ENCODE data around the gene AK9.
A peak's percentile ranks its signal among the peaks of the same experiment; 100 is the strongest.
"Not testable (repeated sequence)": the region's sequence is repeated elsewhere in the genome, so short reads cannot be mapped to it uniquely, and the experiment has no call there.

The AK9 gene

DNA sequence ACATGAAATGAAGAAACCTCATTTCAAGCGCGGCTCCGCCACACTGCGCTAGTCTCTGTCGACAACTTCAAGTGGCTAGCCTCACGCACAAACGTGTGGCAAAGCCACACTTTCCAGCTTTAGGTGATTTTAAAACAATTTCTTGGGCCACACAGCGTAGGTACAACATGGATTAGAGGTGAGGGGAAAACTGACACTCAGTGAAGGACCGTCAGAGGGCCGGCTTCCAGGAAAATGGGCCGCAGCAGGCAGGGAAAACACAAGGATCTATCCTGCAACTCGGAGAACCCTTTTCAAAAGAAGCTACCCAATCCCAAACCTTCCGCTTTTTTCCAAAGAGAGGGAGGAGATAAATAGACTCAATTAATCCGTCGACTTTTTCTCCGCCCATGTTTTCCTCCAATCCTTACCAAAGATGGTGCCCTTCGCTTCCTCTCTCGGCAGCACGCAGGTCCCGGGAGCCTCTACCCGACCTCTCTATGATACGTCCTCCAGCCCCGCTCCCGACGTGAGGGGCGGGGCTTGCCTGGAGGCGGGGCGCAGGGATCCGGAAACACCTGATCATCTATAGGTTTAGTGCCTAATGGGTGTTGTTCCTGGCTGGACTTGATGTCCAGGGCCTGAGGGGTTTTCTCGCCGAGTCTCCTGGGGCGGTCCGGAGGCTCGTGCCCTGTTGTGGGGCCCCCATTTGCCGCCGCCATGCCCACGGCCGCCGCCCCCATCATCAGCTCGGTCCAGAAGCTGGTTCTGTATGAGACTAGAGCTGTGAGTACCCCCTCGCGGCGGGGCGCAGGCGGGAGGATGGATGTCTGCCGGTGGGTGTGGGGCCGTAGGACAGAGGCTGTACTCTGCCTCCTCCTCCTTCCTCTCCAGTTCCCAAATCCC, at the start of gene AK9, which contains the start of gene FIG4:
Gene AK9, minus strand, starts transcription at position 466 of the 885 bp plus-strand sequence. CDS start 15,457 bp downstream, outside the sequence.
Gene FIG4, plus strand, starts transcription at position 560 of the 885 bp plus-strand sequence. Its CDS starts 140 bp downstream, at position 700.
- peak; percentile 74 to 79 for DNase-seq (ENCODE audit: low read depth in 2 of 2)

DNA sequence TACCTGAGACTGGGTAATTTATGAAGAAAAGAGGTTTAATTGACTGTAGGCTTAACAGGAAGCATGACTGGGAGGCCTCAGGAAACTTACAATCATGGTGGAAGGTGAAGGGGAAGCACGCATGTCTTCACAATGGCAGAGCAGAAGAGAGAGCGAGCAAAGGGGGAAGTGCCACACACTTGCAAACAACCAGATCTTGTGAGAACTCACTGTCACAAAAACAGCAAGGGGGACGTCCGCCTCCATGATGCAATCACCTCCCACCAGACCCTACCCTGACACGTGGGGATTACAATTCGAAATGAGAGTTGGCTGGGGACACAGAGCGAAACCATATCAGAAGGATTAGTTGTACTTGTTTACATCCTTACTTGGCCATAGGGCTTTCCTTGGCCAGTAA, 49.8 kb upstream of the AK9 start:
- DNase-seq (ENCODE audit: low read depth in 2 of 2), result no peak

GRCh38 chr6:109739686-109740085, 48.7 kb upstream of the AK9 start:
- DNase-seq (ENCODE audit: low read depth in 2 of 2), result no peak

DNA sequence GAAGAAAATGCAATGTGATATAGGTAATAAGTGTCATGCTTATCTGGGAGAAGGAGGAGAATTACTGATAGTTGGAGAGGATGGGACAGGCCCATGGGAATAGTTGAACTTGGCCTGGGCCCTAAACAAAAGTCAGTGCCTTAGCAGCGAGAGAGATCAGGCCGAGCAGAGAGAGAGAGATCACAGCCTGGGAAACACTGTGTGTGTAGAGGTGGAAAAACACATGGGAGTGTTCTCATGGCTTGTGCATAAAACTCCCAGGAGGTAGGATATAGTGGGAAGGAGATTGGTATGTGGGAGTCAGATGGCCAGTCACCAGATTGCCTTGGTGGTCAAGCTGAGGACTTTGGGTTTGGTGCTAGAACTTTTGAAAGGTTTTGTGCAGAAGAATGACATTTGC, 47.7 kb upstream of the AK9 start:
- no peak for DNase-seq (ENCODE audit: low read depth in 2 of 2)

GRCh38 chr6:109738255-109738654, 47.3 kb upstream of the AK9 start:
- peak; percentile 55 to 56 for DNase-seq (ENCODE audit: low read depth in 2 of 2)

- no peak for DNase-seq (ENCODE audit: low read depth in 2 of 2)
Observed at GRCh38 chr6:109736273-109737025, 45.4 kb upstream of the AK9 start.

DNA sequence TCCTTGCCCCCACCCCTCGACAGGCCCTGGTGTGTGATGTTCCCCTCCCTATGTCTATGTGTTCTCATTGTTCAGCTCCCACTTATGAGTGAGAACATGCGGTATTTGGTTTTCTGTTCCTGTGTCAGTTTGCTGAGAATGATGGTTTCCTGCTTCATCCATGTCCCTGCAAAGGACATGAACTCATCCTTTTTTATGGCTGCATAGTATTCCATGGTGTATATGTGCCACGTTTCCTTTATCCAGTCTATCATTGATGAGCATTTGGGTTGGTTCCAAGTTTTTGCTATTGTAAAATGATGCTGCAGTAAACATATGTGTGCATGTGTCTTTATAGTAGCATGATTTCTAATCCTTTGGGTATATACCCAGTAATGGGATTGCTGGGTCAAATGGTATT, 34.2 kb upstream of the AK9 start:
- not testable (repeated sequence) for DNase-seq (ENCODE audit: low read depth in 2 of 2)

- DNase-seq (ENCODE audit: low read depth in 2 of 2), result no peak
Observed at GRCh38 chr6:109722564-109723254, 31.7 kb upstream of the AK9 start.

DNA sequence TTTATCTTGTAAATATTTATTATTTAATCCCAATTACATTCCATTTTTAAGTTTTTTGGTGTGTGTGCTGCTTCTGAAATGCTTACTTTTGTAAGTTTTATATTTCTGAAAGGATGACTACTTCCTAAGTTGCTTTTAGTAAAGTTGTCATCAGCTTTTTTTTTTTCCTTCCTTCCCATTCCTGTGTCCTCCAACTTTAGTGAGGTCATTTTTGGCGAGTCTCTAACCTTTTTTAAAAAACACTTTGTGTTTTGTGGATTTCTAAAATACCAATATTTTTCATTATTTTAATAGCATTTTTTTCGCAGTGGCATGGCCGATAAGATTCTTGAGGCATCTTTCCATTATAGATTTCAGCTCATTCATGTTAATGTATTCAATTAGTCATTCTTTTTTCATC, 31.0 kb upstream of the AK9 start:
- no peak for DNase-seq (ENCODE audit: low read depth in 2 of 2)

DNA sequence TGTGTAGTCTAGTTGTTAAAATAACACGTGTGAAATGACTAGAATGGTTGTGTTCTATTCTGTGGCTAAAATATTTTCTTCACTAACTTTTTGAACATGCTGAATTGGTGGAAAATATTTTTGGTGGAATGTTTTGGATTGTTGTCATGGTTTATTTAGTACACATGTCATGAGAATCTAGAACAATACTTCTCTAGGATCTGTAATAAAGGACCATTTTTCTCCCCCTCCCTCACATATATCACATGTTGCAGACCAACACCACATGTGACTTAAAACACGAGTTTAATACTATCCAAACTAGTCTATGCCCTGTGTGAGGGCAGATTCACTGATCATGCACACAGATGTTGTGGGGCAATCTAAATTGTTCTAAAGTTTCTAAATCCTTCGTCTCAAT, 29.3 kb upstream of the AK9 start:
- no peak for DNase-seq (ENCODE audit: low read depth in 2 of 2)

DNA sequence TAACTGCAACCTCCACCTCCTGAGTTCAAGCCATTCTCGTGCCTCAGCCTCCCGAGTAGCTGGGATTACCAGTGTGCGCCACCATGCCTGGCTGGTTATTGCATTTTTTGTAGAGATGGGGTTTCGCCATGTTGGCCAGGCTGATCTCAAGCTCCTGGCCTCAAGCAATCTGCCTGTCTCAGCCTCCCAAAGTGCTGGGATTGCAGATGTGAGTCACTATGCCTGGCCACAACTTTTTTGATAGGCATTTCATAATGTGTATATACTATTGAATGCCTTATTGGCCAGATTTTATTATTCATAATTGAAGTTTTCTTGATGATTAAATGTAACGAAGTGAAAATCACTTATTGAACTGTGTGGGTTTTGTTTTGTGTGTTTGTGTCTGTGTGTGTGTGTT, 28.0 kb upstream of the AK9 start:
- no peak for DNase-seq (ENCODE audit: low read depth in 2 of 2)

- DNase-seq (ENCODE audit: low read depth in 2 of 2), result no peak
Observed at GRCh38 chr6:109717971-109718370, 27.0 kb upstream of the AK9 start.

DNA sequence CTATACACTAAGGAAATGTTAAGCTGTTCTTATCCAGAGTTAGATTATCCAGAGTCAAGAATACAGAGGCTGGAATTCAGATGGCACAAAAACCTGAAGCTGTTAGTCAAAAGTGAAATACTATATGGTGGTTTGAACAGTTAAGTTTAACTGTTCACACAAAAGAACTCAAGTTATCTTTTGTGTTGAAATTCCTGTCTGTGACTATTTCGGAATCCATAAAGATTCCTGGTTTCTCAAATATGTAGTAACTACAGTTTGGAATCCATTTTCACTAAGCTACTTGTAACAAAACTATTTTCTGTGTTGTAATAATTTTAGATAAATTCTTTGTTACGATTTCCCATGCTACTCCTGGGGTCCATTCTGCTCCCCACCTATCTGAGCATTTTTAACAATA, 24.6 kb upstream of the AK9 start:
- DNase-seq (ENCODE audit: low read depth in 2 of 2), result no peak

GRCh38 chr6:109714611-109715010, 23.6 kb upstream of the AK9 start:
- DNase-seq (ENCODE audit: low read depth in 2 of 2), result no peak

DNA sequence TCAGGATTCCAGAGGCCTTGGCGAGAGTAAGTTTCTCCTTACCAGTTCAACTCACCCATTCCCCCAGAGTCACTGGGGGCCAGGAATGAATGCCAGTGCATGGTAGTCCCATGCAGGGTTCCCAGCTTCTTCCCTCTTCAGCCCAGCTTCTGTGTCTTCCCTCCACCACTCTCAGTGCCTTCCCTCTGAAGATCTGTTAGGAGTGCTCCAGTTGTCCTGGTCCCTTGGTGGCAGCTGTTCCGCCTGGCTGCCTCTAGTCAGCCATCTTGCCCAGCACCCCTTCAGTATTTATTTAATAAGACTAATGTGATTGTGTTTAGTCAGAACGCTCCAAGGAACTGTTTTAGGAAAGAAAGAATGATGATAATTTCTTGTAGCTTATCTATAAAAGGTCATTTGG, 23.2 kb upstream of the AK9 start:
- no peak for DNase-seq (ENCODE audit: low read depth in 2 of 2)

DNA sequence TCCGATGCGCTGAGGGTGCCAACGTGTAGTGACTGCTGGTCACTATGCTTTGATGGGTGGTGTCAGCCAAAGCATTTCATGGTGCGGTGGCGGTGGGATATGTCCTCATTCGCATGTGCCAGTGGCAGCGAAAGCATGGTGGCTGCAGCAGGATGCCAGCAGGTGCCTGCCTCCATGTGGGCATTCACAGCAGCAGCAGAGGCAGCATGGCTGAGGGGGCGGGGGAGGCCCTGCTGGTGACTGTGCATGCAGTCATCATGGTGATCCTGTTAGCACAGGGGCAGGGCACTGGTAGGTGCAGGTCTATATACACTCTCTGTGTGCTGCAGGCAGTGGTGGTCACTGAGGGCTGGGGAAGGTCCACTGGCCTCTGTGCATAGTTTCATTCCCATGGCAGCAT, 22.1 kb upstream of the AK9 start:
- no peak for DNase-seq (ENCODE audit: low read depth in 2 of 2)

- not testable (repeated sequence) for DNase-seq (ENCODE audit: low read depth in 2 of 2)
Observed at GRCh38 chr6:109708099-109708498, 17.1 kb upstream of the AK9 start.

- DNase-seq (ENCODE audit: low read depth in 2 of 2), result no peak
Observed at GRCh38 chr6:109706513-109706912, 15.5 kb upstream of the AK9 start.

DNA sequence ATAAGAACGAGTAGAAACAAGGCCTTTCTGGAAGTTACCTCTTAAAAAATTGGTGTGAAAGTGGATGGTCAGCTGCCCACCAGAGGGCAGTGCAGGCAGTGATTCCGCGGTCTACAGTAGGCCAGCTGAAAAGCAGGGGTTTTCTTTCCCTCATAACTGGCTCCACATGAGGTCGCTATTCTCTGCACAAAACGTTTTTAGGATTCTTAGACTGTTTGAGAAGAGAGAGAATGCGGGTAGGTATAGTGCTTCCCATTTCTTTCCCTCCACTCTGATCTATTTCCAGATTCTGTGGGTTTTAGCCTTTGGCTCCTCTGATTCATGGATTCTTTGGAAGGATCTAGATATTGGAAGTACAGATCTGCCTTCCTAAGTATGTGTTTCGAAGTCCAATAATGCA, 14.3 kb upstream of the AK9 start:
- DNase-seq (ENCODE audit: low read depth in 2 of 2), result peak; percentile 73 to 77

- no peak for DNase-seq (ENCODE audit: low read depth in 2 of 2)
Observed at GRCh38 chr6:109702791-109703190, 11.8 kb upstream of the AK9 start.

DNA sequence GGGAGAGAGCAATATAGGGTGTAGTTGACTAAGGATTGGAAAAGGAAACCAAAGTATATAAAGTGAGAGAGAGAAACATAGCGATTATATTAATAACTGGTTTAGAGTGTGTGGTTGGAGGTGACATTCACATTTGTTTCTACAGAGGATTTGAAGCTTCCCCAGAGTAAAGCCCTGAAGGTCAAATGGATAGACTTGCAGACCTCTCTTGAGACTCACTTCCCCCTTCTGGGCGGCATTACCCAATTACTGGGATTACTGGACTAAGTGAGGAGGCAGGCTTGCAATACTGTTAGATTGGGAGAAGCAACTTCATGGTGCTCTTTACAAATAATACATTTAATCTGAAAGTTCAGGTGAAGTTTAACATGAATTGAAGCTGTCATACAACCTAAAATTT, 10.8 kb upstream of the AK9 start:
- no peak for DNase-seq (ENCODE audit: low read depth in 2 of 2)

DNA sequence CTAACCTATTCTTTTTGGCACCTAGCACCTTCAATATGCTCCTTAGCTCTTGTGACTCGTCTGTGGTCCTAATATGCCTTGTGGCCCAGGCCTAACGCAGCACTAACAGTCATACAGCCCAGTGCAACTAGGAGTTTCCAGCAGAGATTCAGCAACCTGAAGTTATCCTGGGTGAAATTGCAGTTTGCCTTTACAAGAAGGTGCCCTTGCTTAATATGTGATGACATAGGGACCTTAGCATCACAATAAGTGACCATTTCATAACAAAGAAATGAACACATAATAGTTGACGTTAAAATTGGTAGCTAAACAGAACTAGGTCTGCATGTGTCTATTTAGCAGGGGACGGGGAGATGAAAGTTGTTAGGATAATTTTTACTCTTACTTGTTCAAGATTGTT, 10.2 kb upstream of the AK9 start:
- no peak for DNase-seq (ENCODE audit: low read depth in 2 of 2)
